Panc1 (cell line): ENCODE results near the gene LONP2. TPM values are rescaled to one million over a fixed set of nuclear protein-coding genes. Genes with fewer than 3 reads are reported as not detected.
"Not testable (repeated sequence)": the region's sequence is repeated elsewhere in the genome, so short reads cannot be mapped to it uniquely, and the experiment has no call there.

ENCODE experiments used
- ATAC-seq: fragments of 200-7000 bp; cut with Tn5 transposase; 2 replicates; pipeline ENCODE4 v1.9.1; 2020; ENCODE audit warnings: mild to moderate bottlenecking, moderate library complexity
- BruUV-seq: library from RNA; stranded (reverse); fragments of 400-500 nt; replicated peaks from 2 replicates; lab custom pipeline; 2021; lab: Mats Ljungman, UMichigan
- CTCF ChIA-PET: fragments of 300-600 bp; sonication (Branson Sonifier 250); formaldehyde crosslinking; loops from one replicate; lab custom pipeline; 2022; ENCODE audit warnings: antibody characterized with exemption; lab: Charles Lee
- POLR2A ChIA-PET: fragments of 300-600 bp; sonication (Branson Sonifier 250); formaldehyde crosslinking; loops from one replicate; lab custom pipeline; 2022; ENCODE audit warnings: antibody characterized with exemption; lab: Charles Lee
- DNase-seq: peaks from one replicate; pipeline ENCODE4 v3.0.0-alpha.2; 2010; ENCODE audit warnings: low read depth, low spot score
- H3K27ac ChIP-seq: 2 replicates; pipeline ENCODE4 v1.5.1; 2011; ENCODE audit warnings: mild to moderate bottlenecking, low read length, inconsistent platforms
- H3K27me3 ChIP-seq: fragments of 200-500 bp; sonication (Bioruptor generic); 2 replicates; pipeline ENCODE4 v1.6.0; 2014; ENCODE audit warnings: low read length, inconsistent platforms; ENCODE audit not compliant: control insufficient read depth, insufficient read depth
- H3K36me3 ChIP-seq: fragments of 200-500 bp; sonication (Bioruptor generic); 2 replicates; pipeline ENCODE4 v1.5.1; 2014; ENCODE audit warnings: inconsistent platforms, mild to moderate bottlenecking, low read length, moderate library complexity; ENCODE audit not compliant: control insufficient read depth, insufficient read depth
- H3K4me1 ChIP-seq: 2 replicates; pipeline ENCODE4 v1.5.1; 2011; ENCODE audit warnings: inconsistent platforms, mild to moderate bottlenecking, low read length, moderate library complexity; ENCODE audit not compliant: control insufficient read depth, insufficient read depth
- H3K4me3 ChIP-seq, 2 experiments: 2 replicates each; pipeline ENCODE4 v1.5.1; 2011 to 2012; ENCODE audit warnings: low read depth in 2 of 2, low read length in 2 of 2, mild to moderate bottlenecking in 2 of 2, inconsistent platforms in 1 of 2, moderate library complexity in 1 of 2
- H3K9me3 ChIP-seq: fragments of 200-500 bp; sonication (Bioruptor generic); 2 replicates; pipeline ENCODE4 v1.5.1; 2014; ENCODE audit warnings: low read depth, mild to moderate bottlenecking, inconsistent platforms, low read length, moderate library complexity; ENCODE audit not compliant: control insufficient read depth, insufficient read depth
- POLR2AphosphoS5 ChIP-seq: IDR thresholded peaks from 2 replicates; pipeline ENCODE4 v1.6.1; 2012; ENCODE audit warnings: mild to moderate bottlenecking, low read depth, low read length, moderate library complexity
- SIN3A ChIP-seq: IDR thresholded peaks from 2 replicates; pipeline ENCODE4 v1.6.1; 2012; ENCODE audit warnings: low read depth, mild to moderate bottlenecking, low read length, moderate library complexity, borderline replicate concordance; ENCODE audit not compliant: insufficient read depth
- TCF7L2 ChIP-seq: IDR thresholded peaks from 2 replicates; pipeline ENCODE4 v1.6.1; 2011; ENCODE audit warnings: mild to moderate bottlenecking, low read depth, low read length, inconsistent platforms
- in situ Hi-C: cut with HindIII; loops from 2 replicates; pipeline ENCODE4 v1.10.0; 2016; ENCODE audit warnings: low sequenced_read_pairs, low pct_unique_long_range_greater_than_20kb
- intact Hi-C: fragments of 100-400 bp; cut with micrococcal nuclease; formaldehyde crosslinking; loops from one replicate; pipeline ENCODE4 v1.10.0; 2022; ENCODE audit not compliant: unreplicated experiment
- total RNA-seq: library from RNA; stranded (reverse); gene quantifications from one replicate; pipeline ENCODE4 v1.2.1, GENCODE V29; 2021; ENCODE audit not compliant: unreplicated experiment
- TF ChIP-seq, protein P1 (sequence below), 2 experiments: IDR thresholded peaks; 2 replicates each; pipeline ENCODE4 v1.6.1; 2011 to 2012; ENCODE audit warnings: low read depth in 2 of 2, control low read depth in 1 of 2, low read length in 1 of 2, mild to moderate bottlenecking in 1 of 2, moderate library complexity in 1 of 2; ENCODE audit not compliant: insufficient read depth in 1 of 2
- TF ChIP-seq, protein P2 (sequence below): fragments of 450-650 bp; IDR thresholded peaks from 2 replicates; pipeline ENCODE4 v1.5.1; 2017; ENCODE audit warnings: mild to moderate bottlenecking

Gene LONP2
- total RNA-seq, 1 experiment from 2014 or later, result 22.9 TPM

DNA sequence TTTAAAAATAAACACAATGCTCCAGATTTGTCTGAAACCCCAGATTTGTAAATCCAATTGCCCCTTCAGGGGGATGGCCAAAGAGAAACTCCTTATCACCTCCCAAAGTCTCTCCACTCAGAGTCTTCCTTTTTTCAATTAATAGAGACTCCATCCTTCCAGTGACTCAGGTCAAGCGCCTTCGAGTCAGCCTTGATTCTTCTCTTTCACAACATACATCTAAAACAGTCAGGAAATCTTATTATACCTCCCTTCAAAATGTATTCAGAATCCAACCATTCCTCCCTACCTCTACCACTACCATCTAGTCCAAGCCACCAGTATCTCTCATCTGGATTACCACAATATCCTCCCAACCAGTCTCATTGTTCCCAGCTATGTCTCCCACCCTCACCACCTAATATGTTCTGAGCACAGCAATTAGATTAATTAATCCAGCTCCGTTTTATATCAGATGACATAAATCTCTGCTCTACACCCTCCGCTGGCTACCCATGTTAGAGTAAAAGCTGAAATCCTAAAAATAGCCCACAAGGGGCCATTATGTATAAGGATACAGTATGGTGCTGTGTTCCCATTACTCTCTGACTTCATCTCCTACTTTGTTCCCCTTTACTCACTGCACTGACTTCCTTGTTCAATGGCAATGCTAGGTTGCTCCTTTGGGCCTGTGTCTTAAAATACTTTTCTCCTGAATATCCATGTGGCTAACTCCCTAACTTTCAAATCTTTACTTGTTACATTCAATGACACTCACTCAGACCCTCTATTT is 129.3 kb downstream of the LONP2 start:
- H3K9me3 ChIP-seq, result no peaks in the 10 kb centered on the region
- CTCF ChIA-PET, result interaction anchor here (1.0 kb wide), 1 partner anchor 7 kb away, joined by 3 read pairs; no protein-coding TSS in a partner anchor
- TF ChIP-seq, protein P1, sequence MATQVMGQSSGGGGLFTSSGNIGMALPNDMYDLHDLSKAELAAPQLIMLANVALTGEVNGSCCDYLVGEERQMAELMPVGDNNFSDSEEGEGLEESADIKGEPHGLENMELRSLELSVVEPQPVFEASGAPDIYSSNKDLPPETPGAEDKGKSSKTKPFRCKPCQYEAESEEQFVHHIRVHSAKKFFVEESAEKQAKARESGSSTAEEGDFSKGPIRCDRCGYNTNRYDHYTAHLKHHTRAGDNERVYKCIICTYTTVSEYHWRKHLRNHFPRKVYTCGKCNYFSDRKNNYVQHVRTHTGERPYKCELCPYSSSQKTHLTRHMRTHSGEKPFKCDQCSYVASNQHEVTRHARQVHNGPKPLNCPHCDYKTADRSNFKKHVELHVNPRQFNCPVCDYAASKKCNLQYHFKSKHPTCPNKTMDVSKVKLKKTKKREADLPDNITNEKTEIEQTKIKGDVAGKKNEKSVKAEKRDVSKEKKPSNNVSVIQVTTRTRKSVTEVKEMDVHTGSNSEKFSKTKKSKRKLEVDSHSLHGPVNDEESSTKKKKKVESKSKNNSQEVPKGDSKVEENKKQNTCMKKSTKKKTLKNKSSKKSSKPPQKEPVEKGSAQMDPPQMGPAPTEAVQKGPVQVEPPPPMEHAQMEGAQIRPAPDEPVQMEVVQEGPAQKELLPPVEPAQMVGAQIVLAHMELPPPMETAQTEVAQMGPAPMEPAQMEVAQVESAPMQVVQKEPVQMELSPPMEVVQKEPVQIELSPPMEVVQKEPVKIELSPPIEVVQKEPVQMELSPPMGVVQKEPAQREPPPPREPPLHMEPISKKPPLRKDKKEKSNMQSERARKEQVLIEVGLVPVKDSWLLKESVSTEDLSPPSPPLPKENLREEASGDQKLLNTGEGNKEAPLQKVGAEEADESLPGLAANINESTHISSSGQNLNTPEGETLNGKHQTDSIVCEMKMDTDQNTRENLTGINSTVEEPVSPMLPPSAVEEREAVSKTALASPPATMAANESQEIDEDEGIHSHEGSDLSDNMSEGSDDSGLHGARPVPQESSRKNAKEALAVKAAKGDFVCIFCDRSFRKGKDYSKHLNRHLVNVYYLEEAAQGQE (IDR thresholded peaks at IDR 0.05; ENCODE audit: insufficient read depth in 1 of 2, low read depth in 2 of 2, low read length in 1 of 2), result no peak
- TF ChIP-seq SIN3A (no peak), POLR2AphosphoS5 (no peak), TCF7L2 (no peak)
- TF ChIP-seq, protein P2, sequence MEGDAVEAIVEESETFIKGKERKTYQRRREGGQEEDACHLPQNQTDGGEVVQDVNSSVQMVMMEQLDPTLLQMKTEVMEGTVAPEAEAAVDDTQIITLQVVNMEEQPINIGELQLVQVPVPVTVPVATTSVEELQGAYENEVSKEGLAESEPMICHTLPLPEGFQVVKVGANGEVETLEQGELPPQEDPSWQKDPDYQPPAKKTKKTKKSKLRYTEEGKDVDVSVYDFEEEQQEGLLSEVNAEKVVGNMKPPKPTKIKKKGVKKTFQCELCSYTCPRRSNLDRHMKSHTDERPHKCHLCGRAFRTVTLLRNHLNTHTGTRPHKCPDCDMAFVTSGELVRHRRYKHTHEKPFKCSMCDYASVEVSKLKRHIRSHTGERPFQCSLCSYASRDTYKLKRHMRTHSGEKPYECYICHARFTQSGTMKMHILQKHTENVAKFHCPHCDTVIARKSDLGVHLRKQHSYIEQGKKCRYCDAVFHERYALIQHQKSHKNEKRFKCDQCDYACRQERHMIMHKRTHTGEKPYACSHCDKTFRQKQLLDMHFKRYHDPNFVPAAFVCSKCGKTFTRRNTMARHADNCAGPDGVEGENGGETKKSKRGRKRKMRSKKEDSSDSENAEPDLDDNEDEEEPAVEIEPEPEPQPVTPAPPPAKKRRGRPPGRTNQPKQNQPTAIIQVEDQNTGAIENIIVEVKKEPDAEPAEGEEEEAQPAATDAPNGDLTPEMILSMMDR, result no peak
- no peak overlapping the region for H3K27ac ChIP-seq
- in situ Hi-C loops, result no loop called here
- H3K4me1 ChIP-seq, result peaks cover 12% of the 10 kb centered on the region; the same call in 1 of the 2 replicates
- no peak overlapping the region for H3K4me3 ChIP-seq
- intact Hi-C loops, result no loop called here
- no peaks in the 10 kb centered on the region for H3K27me3 ChIP-seq
- POLR2A ChIA-PET, result no interaction called here
- no peak for DNase-seq
- H3K36me3 ChIP-seq, result no peaks in the 10 kb centered on the region
- no TSS peak for BruUV-seq
- ATAC-seq, result no peak

DNA sequence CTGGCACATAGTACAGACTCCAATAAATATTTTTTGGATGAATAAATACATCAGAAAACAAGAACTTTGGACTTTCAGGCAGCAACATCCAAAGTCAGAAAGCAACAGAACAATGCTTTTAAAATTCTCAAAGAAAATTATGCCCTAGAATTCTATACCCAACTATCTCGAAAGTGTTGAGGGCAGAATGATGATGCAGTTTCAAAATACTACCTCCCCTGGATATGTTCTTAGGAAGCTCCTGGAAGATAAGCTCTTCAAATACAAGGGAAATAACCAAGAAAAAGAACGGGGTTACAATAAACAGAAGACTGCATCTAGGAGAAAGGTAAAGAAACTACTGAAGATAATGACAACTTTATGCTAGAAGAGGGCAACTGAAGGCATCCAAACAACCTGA is 130.2 kb downstream of the LONP2 start:
- no TSS peak for BruUV-seq
- in situ Hi-C loops, result no loop called here
- Histone ChIP-seq H3K36me3 (no peaks in the 10 kb centered on the region), H3K9me3 (no peaks in the 10 kb centered on the region), H3K27ac (no peak overlapping the region), H3K4me1 (peaks cover 17% of the 10 kb centered on the region), H3K27me3 (no peaks in the 10 kb centered on the region), H3K4me3 (no peak overlapping the region)
- POLR2A ChIA-PET, result no interaction called here
- intact Hi-C loops, result no loop called here
- CTCF ChIA-PET, result interaction anchor here (1.0 kb wide), 1 partner anchor 8 kb away, joined by 3 read pairs; no protein-coding TSS in a partner anchor
- DNase-seq (no peak), ATAC-seq (no peak)
- TF ChIP-seq SIN3A, result no peak
- TF ChIP-seq, protein P1 (IDR thresholded peaks at IDR 0.05; ENCODE audit: insufficient read depth in 1 of 2, low read depth in 2 of 2, low read length in 1 of 2), result no peak
- no peak for TF ChIP-seq TCF7L2
- TF ChIP-seq, protein P2, result no peak
- no peak for TF ChIP-seq POLR2AphosphoS5

DNA sequence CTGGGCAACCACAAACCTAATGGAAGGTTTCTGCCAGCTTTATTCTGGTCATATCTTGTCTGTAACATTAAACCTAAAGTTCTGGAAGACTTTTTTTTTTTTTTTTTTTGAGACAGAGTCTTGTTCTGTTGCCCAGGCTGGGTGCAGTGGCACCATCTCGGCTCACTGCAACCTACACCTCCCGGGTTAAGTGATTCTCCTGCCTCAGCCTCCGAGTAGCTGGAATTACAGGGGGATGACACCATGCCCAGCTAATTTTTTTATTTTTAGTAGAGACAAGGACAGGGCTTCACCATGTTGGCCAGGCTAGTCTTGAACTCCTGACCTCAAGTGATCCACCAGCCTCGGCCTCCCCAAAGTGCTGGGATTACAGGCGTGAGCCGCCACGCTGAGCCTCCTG is 133.2 kb downstream of the LONP2 start:
- CTCF ChIA-PET, result interaction anchor here (0.6 kb wide), 1 partner anchor 12 kb away, joined by 3 read pairs; no protein-coding TSS in a partner anchor
- H3K27ac ChIP-seq, DNase-seq, H3K4me3 ChIP-seq, ATAC-seq, H3K27me3 ChIP-seq, H3K36me3 ChIP-seq, BruUV-seq, in situ Hi-C loops, H3K9me3 ChIP-seq, intact Hi-C loops: not testable (repeated sequence)
- peaks cover 12% of the 10 kb centered on the region for H3K4me1 ChIP-seq
- POLR2A ChIA-PET, result interaction anchor here (0.7 kb wide), 1 partner anchor 246 kb away, joined by 3 read pairs; no protein-coding TSS in a partner anchor
